TTC549 (cell line): ENCODE results near the gene RBM43.

Experiments
- FAIRE-seq: peaks from 2 replicates; lab custom pipeline; 2012; peaks lifted over from hg19 to GRCh38; lab: Jason Lieb, UNC

RBM43 gene

GRCh38 chr2:151217343-151217742 is 44.3 kb downstream of the RBM43 start:
- FAIRE-seq = no peak

- FAIRE-seq = no peak
Measured at GRCh38 chr2:151207100-151207499, 54.6 kb downstream of the RBM43 start.

- no peak for FAIRE-seq
Measured at GRCh38 chr2:151206446-151206968, 55.2 kb downstream of the RBM43 start.

- FAIRE-seq = no peak
Measured at GRCh38 chr2:151205571-151205970, 56.1 kb downstream of the RBM43 start.

GRCh38 chr2:151204756-151205155 is 56.9 kb downstream of the RBM43 start:
- FAIRE-seq = no peak

- no peak for FAIRE-seq
Measured at GRCh38 chr2:151200844-151201243, 60.8 kb downstream of the RBM43 start.

- no peak for FAIRE-seq
Measured at GRCh38 chr2:151200277-151200676, 61.4 kb downstream of the RBM43 start.

- FAIRE-seq = no peak
Measured at GRCh38 chr2:151198645-151199044, 63.0 kb downstream of the RBM43 start.
